ENCODE results near the gene CNGB1.

CNGB1 gene

GRCh38 chr16:57971848-57972247, 920 bp upstream of the CNGB1 start:
- DNase-seq, result no peak

- no peak for DNase-seq
Observed at GRCh38 chr16:57970319-57970718, 609 bp downstream of the CNGB1 start.

- no peak for DNase-seq
Observed at GRCh38 chr16:57969451-57970123, 1.3 kb downstream of the CNGB1 start.

GRCh38 chr16:57967916-57968315, 3.0 kb downstream of the CNGB1 start:
- DNase-seq, result no peak

GRCh38 chr16:57966986-57967385, 3.9 kb downstream of the CNGB1 start:
- no peak for DNase-seq

- no peak for DNase-seq
Observed at GRCh38 chr16:57966204-57966771, 4.6 kb downstream of the CNGB1 start.

GRCh38 chr16:57964157-57964700, 6.7 kb downstream of the CNGB1 start:
- no peak for DNase-seq

GRCh38 chr16:57962756-57963155, 8.2 kb downstream of the CNGB1 start:
- DNase-seq, result no peak

GRCh38 chr16:57962046-57962445, 8.9 kb downstream of the CNGB1 start:
- DNase-seq, result no peak

GRCh38 chr16:57961538-57961937, 9.4 kb downstream of the CNGB1 start:
- no peak for DNase-seq

GRCh38 chr16:57960826-57961472, 10.0 kb downstream of the CNGB1 start:
- DNase-seq, result no peak

GRCh38 chr16:57960310-57960709, 10.6 kb downstream of the CNGB1 start:
- no peak for DNase-seq

- no peak for DNase-seq
Observed at GRCh38 chr16:57959804-57960203, 11.1 kb downstream of the CNGB1 start.

GRCh38 chr16:57959121-57959520, 11.8 kb downstream of the CNGB1 start:
- no peak for DNase-seq

- DNase-seq, result no peak
Observed at GRCh38 chr16:57958544-57958943, 12.4 kb downstream of the CNGB1 start.

GRCh38 chr16:57957673-57958392, 13.1 kb downstream of the CNGB1 start:
- DNase-seq, result no peak

- no peak for DNase-seq
Observed at GRCh38 chr16:57956924-57957672, 13.8 kb downstream of the CNGB1 start.

GRCh38 chr16:57956270-57956808, 14.6 kb downstream of the CNGB1 start:
- no peak for DNase-seq

GRCh38 chr16:57955572-57956188, 15.2 kb downstream of the CNGB1 start:
- DNase-seq, result no peak

GRCh38 chr16:57953857-57954256, 17.1 kb downstream of the CNGB1 start:
- no peak for DNase-seq

GRCh38 chr16:57952909-57953308, 18.0 kb downstream of the CNGB1 start:
- DNase-seq, result no peak

All from Kasumi-1 (cell line).